GM12801 (cell line): Measurements from ENCODE around the gene TMPRSS11B.

Experiments used
- TF ChIP-seq, protein P1 (sequence below): IDR thresholded peaks from one replicate; pipeline ENCODE4 v1.5.1; 2011; ENCODE audit warnings: control low read depth; ENCODE audit not compliant: insufficient read length; ENCODE audit errors: extremely low read depth

TMPRSS11B gene

DNA sequence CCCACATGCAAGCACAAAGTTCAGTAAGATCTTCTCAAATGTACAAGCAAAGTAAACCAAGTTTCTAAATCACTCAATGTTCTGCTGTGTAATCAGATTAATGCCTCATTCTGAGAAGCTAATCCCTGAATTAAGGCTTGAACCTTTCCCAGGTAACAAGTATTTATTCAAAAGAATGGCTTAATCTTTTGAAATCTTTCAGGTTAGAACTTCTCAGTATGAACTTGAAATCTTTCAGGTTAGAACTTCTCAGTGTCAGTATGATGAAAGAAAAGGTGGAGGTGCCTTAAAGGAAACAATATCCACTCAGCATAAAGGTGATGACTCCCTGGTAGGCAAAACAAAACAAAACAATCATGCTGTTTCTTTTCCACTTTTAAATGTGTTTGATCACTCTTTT lies 29.0 kb downstream of the TMPRSS11B start:
- TF ChIP-seq, protein P1, sequence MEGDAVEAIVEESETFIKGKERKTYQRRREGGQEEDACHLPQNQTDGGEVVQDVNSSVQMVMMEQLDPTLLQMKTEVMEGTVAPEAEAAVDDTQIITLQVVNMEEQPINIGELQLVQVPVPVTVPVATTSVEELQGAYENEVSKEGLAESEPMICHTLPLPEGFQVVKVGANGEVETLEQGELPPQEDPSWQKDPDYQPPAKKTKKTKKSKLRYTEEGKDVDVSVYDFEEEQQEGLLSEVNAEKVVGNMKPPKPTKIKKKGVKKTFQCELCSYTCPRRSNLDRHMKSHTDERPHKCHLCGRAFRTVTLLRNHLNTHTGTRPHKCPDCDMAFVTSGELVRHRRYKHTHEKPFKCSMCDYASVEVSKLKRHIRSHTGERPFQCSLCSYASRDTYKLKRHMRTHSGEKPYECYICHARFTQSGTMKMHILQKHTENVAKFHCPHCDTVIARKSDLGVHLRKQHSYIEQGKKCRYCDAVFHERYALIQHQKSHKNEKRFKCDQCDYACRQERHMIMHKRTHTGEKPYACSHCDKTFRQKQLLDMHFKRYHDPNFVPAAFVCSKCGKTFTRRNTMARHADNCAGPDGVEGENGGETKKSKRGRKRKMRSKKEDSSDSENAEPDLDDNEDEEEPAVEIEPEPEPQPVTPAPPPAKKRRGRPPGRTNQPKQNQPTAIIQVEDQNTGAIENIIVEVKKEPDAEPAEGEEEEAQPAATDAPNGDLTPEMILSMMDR, result no peak

DNA sequence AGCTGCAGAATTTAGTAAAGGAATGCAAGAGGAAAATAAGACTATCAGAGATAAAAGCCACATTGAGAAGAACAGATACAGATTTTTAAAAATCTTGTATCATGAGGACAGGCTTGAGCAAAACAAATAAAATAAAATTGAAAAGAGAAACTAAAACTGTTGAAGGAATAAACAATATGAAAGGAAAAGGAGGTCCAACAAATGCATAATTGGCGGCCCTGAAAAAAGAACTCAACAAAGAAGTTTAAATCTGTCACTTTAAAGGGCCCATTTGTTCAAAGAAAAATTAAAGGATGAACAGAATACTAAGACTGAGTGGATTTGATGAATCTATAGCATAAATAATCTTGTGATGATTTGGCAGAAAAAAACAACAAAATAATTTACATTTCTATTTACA lies 36.5 kb downstream of the TMPRSS11B start:
- TF ChIP-seq, protein P1, result no peak

GRCh38 chr4:68193194-68193593 lies 52.3 kb downstream of the TMPRSS11B start:
- TF ChIP-seq, protein P1, result no peak

DNA sequence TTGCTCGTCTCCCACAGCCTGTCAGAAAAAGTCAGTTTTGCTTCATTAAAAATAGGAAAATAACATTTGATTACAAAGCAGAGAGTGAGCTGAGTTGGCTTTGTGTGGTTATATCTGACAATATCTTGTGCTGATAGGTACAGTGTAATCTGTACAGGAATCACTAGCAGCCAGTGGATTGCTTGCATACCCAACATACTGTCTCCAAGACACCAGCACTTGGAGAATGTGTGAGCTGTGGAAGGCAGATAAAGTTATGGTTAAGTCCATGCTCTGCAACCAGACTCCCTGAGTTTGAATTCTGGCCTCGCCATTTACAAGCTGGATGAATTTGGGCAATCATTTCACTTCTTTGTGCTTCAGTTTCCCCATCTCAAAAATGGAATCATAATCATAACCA lies 58.3 kb downstream of the TMPRSS11B start:
- TF ChIP-seq, protein P1, result no peak

DNA sequence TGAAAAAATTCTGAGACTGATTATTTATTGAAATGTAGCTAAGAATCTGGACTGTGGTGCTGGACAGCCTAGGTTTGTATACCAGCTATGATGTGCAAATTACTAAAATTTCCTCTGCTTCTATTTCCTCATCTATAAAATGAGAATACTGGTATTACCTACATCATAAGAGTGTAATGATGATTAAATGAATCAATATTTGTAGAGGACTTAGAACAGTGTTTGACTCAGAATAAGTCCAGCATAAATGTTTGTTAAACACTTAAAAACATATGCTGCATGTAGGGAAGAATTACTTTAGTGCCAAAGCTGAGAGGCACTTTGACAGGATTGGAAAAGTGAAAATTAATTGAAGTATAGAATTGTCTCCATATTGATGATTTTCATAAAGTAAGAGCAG lies 60.6 kb downstream of the TMPRSS11B start:
- TF ChIP-seq, protein P1, result no peak

DNA sequence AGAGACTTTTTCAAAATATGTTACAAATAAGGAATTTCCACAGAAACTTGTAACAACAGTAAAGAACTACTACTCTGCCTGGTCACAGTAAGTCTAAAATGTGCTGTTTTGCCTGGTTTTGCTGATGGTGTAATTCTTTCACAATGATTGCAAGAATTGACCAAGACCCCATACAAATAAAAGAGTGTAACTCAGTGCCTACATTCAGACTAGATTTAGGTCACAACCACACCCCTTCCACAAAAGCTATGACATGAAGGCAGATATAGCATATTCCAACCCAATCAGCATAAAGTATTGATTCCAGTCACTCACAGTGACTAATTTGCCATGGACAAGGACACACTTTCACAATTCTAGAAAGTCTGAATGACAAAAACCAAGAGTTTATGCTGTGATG lies 62.1 kb downstream of the TMPRSS11B start:
- TF ChIP-seq, protein P1, result no peak

GRCh38 chr4:68182382-68182820 lies 63.1 kb downstream of the TMPRSS11B start:
- TF ChIP-seq, protein P1, result no peak

- TF ChIP-seq, protein P1, result no peak
These were observed 64.5 kb downstream of the TMPRSS11B start for GRCh38 chr4:68180849-68181526.
